Testis (tissue), 3 donors: ENCODE data around the gene SDK1. TPM values are rescaled to one million over a fixed set of nuclear protein-coding genes. Genes with fewer than 3 reads are reported as not detected.

Experiments
- DNase-seq: peaks from one replicate; pipeline ENCODE4 v3.0.0-alpha.2; 2019
- H3K27ac ChIP-seq, 2 donors: fragments of 200-600 bp; sonication (generic); one replicate each; pipeline ENCODE4 v1.5.1; 2019
- H3K27me3 ChIP-seq: fragments of 200-600 bp; sonication (generic); one replicate; pipeline ENCODE4 v1.5.1; 2019
- H3K36me3 ChIP-seq: fragments of 200-600 bp; sonication (generic); one replicate; pipeline ENCODE4 v1.5.1; 2017; ENCODE audit warnings: low read depth; ENCODE audit errors: missing control alignments
- H3K4me1 ChIP-seq: fragments of 200-600 bp; sonication (generic); one replicate; pipeline ENCODE4 v1.5.1; 2019
- H3K4me3 ChIP-seq, 2 donors: fragments of 200-600 bp; sonication (generic); one replicate each; pipeline ENCODE4 v1.5.1; 2017 to 2019
- H3K9me3 ChIP-seq: fragments of 200-600 bp; sonication (generic); one replicate; pipeline ENCODE4 v1.5.1; 2017
- POLR2A ChIP-seq: fragments of 450-650 bp; IDR thresholded peaks from one replicate; pipeline ENCODE4 v1.6.1; 2017; ENCODE audit warnings: antibody characterized with exemption, mild to moderate bottlenecking, moderate library complexity
- WGBS, 2 donors: methylation state at CpG; one replicate each; pipeline ENCODE4 v1.1.5; 2018; 5-methylcytosine and 5-hydroxymethylcytosine counted together
- intact Hi-C: fragments of 100-400 bp; cut with DNase I; formaldehyde crosslinking; loops from one replicate; pipeline ENCODE4 v1.15.1; 2023; ENCODE audit warnings: low total_unique reads
- polyA plus RNA-seq: library from polyadenylated mRNA; stranded (reverse); fragments of 350-450 nt; fragmentation: Illumina TruSeq; extraction: RNeasy Lipid Tissue Mini Kit (QIAGEN cat#74804); gene quantifications from one replicate; pipeline ENCODE4 v1.2.3, GENCODE V29; 2014; ENCODE audit warnings: low read depth, low replicate concordance; ENCODE audit not compliant: insufficient read depth
- total RNA-seq, 2 donors: library from RNA; depleted of rRNA; stranded (reverse); fragments of >200 nt; gene quantifications; one replicate each; pipeline ENCODE4 v1.2.3, GENCODE V29; 2016
- TF ChIP-seq, protein P1 (sequence below), 3 experiments: fragments of 450-650 bp in 2 of 3; fragments of 200-600 bp in 1 of 3; sonication (generic) in 1 of 3; IDR thresholded peaks; one replicate each; pipeline ENCODE4 v1.5.1; 2016 to 2019; ENCODE audit warnings: antibody characterized with exemption in 3 of 3, mild to moderate bottlenecking in 2 of 3, moderate library complexity in 1 of 3

Gene SDK1
- total and polyA plus RNA-seq, 3 donors from 2014 or later: 20.0 to 36.2 (median 24.9) TPM

DNA sequence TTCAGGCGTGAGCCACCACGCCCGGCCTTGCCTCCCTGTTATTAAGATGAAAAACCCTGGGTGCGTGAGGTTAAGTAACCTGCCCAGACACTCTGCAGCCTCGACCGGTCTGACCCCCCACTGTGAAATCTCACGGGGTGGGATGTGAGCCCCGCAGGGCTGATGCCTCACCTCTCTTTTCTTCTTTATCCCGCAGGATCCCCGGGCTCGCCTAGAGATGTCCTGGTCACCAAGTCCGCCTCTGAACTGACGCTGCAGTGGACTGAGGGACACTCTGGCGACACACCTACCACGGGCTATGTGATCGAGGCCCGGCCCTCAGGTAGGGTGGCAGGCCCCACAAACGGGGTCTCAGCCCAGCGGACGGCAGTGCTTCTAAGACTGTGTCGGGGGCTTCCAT lies 920.0 kb downstream of the SDK1 start:
- Histone ChIP-seq H3K27ac (no peak overlapping the region), H3K27me3 (no peaks in the 10 kb centered on the region), H3K9me3 (no peaks in the 10 kb centered on the region), H3K36me3 (no peaks in the 10 kb centered on the region), H3K4me1 (peaks cover 2% of the 10 kb centered on the region), H3K4me3 (no peak overlapping the region)
- intact Hi-C loops: no loop called here
- WGBS, 2 donors: 93% methylated on average over 15 to 21 of the region's 21 CpGs
- DNase-seq: no peak
- TF ChIP-seq, protein P1, sequence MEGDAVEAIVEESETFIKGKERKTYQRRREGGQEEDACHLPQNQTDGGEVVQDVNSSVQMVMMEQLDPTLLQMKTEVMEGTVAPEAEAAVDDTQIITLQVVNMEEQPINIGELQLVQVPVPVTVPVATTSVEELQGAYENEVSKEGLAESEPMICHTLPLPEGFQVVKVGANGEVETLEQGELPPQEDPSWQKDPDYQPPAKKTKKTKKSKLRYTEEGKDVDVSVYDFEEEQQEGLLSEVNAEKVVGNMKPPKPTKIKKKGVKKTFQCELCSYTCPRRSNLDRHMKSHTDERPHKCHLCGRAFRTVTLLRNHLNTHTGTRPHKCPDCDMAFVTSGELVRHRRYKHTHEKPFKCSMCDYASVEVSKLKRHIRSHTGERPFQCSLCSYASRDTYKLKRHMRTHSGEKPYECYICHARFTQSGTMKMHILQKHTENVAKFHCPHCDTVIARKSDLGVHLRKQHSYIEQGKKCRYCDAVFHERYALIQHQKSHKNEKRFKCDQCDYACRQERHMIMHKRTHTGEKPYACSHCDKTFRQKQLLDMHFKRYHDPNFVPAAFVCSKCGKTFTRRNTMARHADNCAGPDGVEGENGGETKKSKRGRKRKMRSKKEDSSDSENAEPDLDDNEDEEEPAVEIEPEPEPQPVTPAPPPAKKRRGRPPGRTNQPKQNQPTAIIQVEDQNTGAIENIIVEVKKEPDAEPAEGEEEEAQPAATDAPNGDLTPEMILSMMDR (IDR thresholded peaks at IDR 0.05): no peak
- TF ChIP-seq POLR2A: no peak

DNA sequence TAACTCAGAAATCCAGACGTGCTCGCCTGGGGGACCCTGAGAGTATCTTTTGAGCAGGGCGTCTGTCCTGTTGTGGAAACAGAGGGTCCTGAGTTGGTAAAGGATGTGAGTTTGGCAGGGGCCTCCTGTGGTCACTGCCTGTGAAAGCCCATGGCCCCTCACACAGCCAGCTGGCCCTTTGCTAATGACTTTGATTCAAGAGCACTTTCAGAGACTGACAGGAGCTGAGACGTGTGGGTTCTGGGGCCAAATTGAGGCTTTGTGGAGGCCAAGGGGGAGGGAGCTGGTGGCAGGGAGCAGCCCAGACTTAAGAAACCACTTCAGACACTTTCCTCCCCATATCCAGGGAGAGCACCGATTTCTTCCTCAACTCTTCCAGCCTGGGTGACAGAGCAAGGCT lies 921.6 kb downstream of the SDK1 start:
- DNase-seq: no peak
- TF ChIP-seq, protein P1 (IDR thresholded peaks at IDR 0.05): no peak
- no peak for TF ChIP-seq POLR2A
- WGBS, 2 donors: 92 to 94% methylated on average over 5 of the region's 5 CpGs

DNA sequence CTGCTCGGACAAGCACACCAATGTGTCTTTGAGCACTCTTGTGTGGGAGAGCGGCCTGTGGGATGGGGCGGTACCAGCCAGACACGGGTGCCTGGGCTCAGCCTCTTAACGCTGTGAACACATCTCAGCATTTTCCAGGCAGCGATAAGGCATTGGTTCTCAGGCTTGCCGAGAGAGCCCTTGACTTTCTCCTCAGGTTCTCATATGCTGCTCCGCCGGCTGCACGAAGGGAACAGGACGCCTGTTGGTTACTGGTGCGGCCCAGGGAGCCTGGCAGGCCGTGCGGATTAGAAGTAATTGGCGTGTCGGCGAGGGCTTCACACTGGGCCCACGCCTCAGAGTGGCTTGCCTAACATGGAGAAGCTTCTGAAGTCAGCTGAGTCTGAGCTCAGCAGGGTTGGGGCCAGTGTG lies 924.3 kb downstream of the SDK1 start:
- no peak for DNase-seq
- WGBS, 2 donors: 88 to 95% methylated on average over 10 to 18 of the region's 18 CpGs
- TF ChIP-seq, protein P1 (IDR thresholded peaks at IDR 0.05): no peak
- no peak for TF ChIP-seq POLR2A
- H3K4me3 ChIP-seq: no peak overlapping the region
- no peaks in the 10 kb centered on the region for H3K27me3 ChIP-seq
- H3K9me3 ChIP-seq: no peaks in the 10 kb centered on the region
- intact Hi-C loops: no loop called here
- no peak overlapping the region for H3K27ac ChIP-seq
- no peaks in the 10 kb centered on the region for H3K4me1 ChIP-seq
- no peaks in the 10 kb centered on the region for H3K36me3 ChIP-seq

More for the DNA sequence above, 921.6 kb downstream of the SDK1 start:
- no peak overlapping the region for H3K4me3 ChIP-seq
- H3K27me3 ChIP-seq: no peaks in the 10 kb centered on the region
- intact Hi-C loops: no loop called here
- H3K36me3 ChIP-seq: no peaks in the 10 kb centered on the region
- no peak overlapping the region for H3K27ac ChIP-seq
- H3K9me3 ChIP-seq: no peaks in the 10 kb centered on the region
- H3K4me1 ChIP-seq: no peaks in the 10 kb centered on the region

DNA sequence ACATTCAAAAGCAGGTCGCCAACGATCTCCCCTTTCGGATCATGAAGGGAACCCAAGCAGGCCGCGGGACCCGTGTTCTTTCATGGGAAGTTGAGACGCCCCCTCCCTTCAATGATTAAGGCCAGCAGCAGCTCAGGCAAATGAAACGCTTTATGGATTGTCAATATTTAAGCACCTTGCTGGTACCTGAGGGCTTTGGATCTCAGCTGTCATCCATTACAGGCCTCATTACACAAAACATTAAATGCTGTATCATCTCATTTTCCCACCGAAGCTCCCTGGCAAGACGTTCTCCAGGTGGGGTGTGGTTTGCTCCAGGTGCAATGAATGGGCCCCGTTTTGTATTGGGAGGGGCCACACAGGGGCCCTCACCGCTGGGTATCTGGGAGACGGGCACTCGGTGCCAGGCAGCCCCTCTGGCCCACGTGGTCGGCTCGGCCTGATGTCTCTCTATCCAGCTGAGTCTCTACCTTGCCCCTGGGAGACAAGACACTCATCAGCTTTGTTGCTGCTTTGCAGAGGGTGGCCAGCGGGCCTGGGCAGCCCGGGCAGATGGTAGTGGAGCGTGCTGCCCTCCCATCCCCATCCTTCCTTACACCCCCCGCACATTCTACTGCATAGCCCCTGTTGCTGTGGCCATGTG lies 925.0 kb downstream of the SDK1 start:
- no peak for TF ChIP-seq POLR2A
- TF ChIP-seq, protein P1 (IDR thresholded peaks at IDR 0.05): no peak
- Histone ChIP-seq H3K4me3 (no peak overlapping the region), H3K27me3 (no peaks in the 10 kb centered on the region), H3K27ac (no peak overlapping the region), H3K9me3 (no peaks in the 10 kb centered on the region), H3K36me3 (no peaks in the 10 kb centered on the region), H3K4me1 (no peaks in the 10 kb centered on the region)
- WGBS, 2 donors: 92 to 96% methylated on average over 14 to 21 of the region's 21 CpGs
- DNase-seq: no peak
- intact Hi-C loops: no loop called here

DNA sequence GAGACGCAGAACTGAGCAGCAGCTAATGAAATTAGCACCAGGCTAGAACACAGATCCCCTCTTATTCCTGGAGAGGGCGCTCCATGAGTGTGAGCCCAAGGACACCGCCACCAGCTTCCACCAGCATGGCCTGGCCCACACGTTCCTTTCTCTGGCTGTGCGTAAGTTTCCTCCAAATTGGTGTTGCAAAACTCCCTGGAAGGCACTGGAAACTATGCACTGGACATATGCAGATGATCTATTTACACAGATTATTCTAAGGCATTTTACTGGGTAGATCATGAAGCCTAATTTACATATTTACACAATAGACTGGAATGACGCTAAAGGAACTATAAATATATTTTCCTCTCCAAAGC lies 925.5 kb downstream of the SDK1 start:
- intact Hi-C loops: no loop called here
- no peak for DNase-seq

More for the DNA sequence above, 925.5 kb downstream of the SDK1 start:
- Histone ChIP-seq H3K27me3 (no peaks in the 10 kb centered on the region), H3K9me3 (no peaks in the 10 kb centered on the region), H3K4me1 (no peaks in the 10 kb centered on the region), H3K27ac (no peak overlapping the region), H3K4me3 (no peak overlapping the region), H3K36me3 (no peaks in the 10 kb centered on the region)
- WGBS, 2 donors: 84 to 90% methylated on average over 5 to 6 of the region's 6 CpGs
- TF ChIP-seq, protein P1 (IDR thresholded peaks at IDR 0.05): no peak
- TF ChIP-seq POLR2A: no peak
